HG03039 (cell line): Measurements from ENCODE around the gene ASPG.
"Not testable (repeated sequence)": the region's sequence is repeated elsewhere in the genome, so short reads cannot be mapped to it uniquely, and the experiment has no call there.

ENCODE experiments used
- ATAC-seq: cut with Tn5 transposase; IDR thresholded peaks from one replicate; pipeline ENCODE4 v1.9.1; 2021; ENCODE audit warnings: mild to moderate bottlenecking, moderate library complexity; ENCODE audit not compliant: unreplicated experiment

Gene ASPG

DNA sequence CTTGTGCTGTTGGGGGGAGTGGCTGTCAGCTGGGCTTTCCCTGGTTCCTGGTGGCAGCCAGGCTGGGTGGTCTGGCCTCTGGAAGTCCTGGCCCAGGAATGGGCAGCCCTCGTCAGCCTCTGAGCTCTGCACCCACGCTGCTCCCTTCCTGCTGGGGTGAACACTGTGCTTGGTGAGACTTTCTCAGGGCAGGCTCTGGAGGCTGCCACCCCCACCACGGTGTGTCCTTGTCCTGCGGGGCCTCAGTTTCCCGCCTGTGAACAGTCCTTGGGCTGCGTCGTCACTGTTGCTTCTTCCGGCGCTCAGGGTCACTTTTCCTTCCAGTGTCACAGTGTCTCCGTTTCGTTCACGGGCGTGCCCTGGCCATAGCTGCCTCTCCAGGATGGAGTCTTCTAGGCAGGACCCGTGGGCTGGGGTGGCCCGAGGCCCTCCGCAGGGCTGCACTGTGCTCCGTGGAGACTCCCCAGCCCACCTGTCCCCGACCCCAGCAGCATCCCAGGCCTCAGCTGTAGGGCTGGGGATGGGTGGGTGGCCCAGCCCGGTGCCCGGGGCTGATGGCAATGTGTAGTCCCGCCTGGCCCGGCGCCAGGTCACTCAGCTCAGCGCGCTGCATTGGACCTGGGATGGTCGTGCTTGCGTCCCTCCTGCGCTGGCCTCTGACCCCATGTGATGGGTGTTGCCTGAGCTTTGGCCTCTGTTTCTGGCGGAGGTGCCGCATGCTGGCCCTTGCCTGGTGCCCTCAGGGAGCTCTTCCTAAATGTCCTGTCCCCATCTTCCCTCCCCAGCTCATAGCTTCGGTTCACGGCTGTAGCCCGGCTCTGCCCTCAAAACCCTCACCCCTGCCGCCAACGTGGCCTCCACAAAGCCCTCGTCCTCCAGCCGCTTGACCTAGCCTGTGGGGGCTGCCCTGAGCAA, 59.7 kb downstream of the ASPG start:
- ATAC-seq: no peak

DNA sequence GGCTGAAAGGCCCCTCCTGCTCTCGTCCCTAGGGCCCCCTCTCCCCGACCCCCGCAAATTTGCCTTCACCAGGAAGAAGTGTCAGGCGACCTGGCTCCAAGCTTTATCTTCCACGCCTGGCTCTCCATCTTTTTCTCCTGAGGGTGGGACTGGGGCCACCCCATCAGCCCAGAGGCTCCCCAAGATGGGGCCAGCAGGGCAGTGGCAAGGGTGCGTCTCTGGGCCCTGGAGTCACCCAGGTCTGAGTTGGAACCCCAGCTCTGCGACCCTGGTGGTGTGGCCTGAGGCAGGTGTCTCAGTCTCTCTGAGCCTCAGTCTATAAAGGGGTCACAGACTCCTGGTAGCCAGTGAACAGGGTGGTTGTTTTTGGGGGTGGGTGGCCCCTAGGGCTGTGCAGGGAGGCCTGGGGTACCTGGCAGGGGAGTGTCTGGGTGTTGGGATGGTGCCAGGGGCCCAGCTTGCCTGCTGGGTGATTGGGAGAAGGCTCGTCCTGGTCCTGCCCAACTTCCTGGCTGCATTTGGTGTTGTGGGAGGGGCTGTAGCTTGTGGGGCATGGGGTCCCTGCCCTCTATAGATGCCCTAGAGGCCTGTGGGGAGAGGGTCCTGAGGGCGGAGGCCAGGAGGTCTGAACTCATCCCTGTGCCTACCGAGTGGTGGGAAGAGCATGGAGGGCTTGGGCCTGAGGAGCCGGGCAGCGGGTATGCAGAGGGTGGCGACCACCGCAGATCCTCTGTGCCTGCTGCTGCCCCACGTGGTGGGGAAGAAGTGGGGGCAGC, 60.5 kb downstream of the ASPG start:
- ATAC-seq: no peak

GRCh38 chr14:104146651-104147345, 61.3 kb downstream of the ASPG start:
- ATAC-seq: no peak

- no peak for ATAC-seq
These were observed 62.0 kb downstream of the ASPG start for GRCh38 chr14:104147346-104148125.

DNA sequence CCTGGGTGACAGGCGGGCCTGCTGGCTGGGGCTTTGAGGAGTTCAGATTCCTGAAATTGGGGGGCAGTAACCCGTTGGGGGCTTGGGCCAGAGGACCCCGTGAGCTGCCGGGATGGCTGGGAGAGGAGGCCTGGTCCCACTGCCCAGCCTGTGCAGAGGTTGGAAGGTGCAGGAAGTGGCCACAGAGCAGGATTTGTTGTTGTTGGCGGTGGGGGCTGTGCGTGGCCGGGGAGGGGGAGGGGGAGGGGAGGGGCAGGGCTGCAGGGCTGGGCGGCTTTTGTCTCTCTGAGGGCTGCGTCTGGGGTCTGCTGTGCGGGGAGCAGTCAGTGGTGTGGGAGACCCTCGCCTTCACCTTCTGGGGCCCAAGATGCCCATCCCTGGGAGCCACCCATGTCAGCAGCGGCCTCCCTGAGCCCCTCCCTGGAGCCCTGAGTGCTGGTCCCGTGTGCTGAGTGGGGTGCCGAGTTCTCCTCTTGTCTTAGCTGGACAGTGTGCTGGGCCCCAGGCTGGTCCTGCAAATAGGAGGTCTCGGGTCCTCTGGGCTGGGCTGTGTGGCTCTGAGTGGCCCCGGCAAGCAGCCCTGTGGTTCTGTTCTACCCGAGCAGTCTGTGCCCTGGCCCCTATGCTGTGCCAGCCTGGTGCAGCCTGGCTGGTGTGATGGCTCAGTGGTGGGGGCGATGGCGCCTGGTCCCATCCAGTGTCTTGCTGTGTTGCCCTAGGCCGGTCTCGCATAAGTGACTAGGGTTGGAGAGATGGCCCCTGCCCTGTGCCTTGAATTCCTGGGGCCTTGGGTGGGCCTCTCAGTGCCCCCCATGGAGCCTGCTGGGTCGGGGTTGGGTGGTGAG, 63.2 kb downstream of the ASPG start:
- ATAC-seq: no peak

DNA sequence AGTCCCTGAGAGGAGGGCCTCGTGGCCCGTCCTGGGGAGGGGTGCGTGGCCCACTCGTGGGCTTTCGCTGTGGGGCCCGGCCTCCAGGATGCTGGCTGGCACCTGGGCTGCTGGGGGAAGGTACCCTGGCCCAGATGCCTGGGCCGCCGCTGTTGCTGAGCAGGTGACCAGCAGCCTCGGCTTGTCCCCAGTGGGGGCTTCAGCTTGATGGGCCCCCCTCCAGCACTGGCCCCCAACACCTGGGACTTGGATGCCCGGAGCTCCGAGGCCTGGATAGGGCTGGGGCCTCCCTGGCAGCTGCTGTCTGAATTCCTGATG, 63.7 kb downstream of the ASPG start:
- no peak for ATAC-seq

GRCh38 chr14:104149617-104150135, 64.2 kb downstream of the ASPG start:
- ATAC-seq: no peak

GRCh38 chr14:104150136-104151025, 64.9 kb downstream of the ASPG start:
- no peak for ATAC-seq

DNA sequence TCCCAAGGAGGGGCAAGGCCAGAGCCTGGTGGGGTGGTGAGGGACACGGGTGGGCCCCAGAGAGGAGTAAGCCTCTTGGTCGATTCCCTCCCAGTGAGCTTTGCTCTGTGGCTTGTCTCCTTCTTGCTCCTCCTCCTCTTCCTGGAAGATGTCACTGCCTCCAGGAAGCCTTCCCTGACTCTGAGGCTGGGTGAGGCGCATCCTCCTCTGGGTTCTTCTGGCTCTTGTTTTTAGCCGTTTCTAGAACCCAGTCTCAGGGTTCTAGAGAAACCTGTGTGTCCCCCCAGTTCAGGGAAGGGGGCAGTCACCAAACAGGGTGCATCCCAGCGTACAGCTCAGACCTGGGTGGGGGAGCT, 65.5 kb downstream of the ASPG start:
- ATAC-seq: no peak

DNA sequence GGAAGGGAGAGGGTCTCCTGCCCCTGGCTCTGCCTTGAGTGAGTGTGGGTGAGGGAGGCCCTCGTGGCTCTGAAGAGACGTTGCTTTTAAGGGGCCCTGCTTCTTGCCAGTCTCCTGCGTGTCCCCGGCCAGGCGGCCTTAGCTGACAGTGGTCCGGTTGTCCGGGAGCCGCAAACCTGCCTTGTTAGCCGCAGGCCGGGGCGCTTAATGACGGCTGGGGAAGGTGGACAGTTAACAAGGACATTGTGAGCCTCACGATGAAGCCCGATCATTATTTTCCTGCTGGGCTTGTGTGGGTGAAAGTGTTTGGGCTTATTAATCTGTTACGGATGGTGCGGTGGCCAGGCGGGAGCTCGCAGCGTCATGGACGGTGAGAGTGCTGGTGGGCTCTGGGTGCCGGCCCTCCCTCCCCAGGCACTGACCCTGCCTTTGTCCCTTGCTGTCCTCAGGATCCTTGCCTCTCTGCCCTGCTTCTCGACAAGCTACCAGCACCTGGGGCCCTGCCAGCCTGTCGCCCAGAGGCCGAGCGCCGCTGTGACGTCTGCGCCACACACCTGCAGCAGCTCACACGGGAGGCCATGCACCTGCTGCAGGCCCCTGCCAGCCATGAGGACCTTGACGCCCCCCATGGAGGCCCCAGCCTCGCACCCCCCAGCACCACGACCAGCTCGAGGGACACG, 66.2 kb downstream of the ASPG start:
- no peak for ATAC-seq

DNA sequence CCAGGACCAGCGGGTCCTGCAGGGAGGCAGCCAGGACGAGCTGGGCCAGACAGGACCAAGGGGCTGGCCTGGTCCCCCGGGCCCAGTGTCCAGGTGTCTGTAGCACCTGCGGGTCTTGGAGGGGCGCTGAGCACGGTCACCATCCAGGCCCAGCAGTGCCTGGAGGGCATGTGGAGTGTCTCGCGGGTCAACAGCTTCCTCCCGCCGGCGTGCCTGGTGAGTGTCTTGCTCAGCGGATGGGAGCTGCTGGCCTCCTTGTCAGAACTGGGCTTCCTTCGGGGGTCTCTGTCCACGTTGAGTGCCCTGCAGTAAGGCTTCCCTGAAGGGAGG, 66.7 kb downstream of the ASPG start:
- no peak for ATAC-seq

GRCh38 chr14:104152686-104153393, 67.3 kb downstream of the ASPG start:
- ATAC-seq: no peak

- not testable (repeated sequence) for ATAC-seq
These were observed 67.9 kb downstream of the ASPG start for GRCh38 chr14:104153394-104153755.

DNA sequence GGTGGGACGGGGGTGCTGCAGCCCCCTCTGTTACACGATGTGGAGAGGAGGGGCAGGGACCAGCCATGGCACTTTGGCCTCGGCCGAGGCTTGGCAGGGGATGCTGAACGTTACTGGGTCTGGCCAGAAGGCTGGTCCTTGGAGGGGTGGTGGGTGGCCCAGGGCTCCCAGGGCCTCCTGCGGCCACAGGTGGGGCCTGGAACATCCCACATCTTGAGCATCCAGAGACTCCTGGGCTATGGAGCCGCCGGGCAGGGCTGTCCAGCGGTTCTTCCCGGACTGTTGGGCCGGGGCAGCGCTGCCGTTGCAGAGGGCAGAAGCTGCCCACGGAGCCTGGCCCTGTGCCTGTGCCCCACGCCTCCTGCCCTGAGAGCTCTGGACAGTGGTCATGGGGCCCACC, 68.7 kb downstream of the ASPG start:
- no peak for ATAC-seq

DNA sequence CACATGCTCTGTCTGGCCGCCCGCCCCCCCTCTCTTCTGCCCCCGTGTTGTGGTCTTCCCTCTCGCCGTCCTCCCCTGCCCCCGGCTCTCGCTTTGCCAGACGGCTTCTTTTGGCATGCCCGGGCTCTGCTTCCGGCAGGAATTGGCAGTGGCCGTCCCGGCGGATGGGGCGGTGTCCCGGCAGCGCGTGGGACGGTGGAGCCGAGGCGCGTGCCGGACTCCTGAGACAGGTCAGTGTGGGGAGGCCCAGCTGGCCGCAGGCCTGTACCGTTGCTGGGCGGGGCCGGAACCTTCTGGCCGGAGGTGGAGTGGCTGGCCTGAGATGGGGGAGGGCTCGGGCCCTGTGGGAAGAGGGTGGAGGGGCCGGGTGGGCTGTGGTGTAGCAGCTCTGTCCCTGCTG, 70.0 kb downstream of the ASPG start:
- ATAC-seq: no peak

- no peak for ATAC-seq
These were observed 70.6 kb downstream of the ASPG start for GRCh38 chr14:104156142-104156541.

GRCh38 chr14:104157016-104157928, 71.8 kb downstream of the ASPG start:
- no peak for ATAC-seq
